Mesendoderm (in vitro differentiated cells): ENCODE data around the gene SLC12A4.
"Not testable (repeated sequence)": the region's sequence is repeated elsewhere in the genome, so short reads cannot be mapped to it uniquely, and the experiment has no call there.

ENCODE experiments used
- DNase-seq: peaks from one replicate; pipeline ENCODE4 v3.0.0; 2013
- H2AK5ac ChIP-seq: 2 replicates; pipeline ENCODE4 v1.6.1; 2013; ENCODE audit warnings: low read length, inconsistent platforms
- H2BK120ac ChIP-seq: 2 replicates; pipeline ENCODE4 v1.6.1; 2013; ENCODE audit warnings: low read depth, mild to moderate bottlenecking, low read length, moderate library complexity, mixed read lengths
- H2BK15ac ChIP-seq: replicated peaks from 2 replicates; pipeline ENCODE4 v1.6.1; 2013; ENCODE audit warnings: low read depth, mild to moderate bottlenecking, moderate library complexity
- H2BK5ac ChIP-seq: 2 replicates; pipeline ENCODE4 v1.6.1; 2013; ENCODE audit warnings: low read length, inconsistent platforms
- H3K18ac ChIP-seq: 2 replicates; pipeline ENCODE4 v1.6.1; 2013; ENCODE audit warnings: mild to moderate bottlenecking, low read length, mixed read lengths
- H3K23ac ChIP-seq: one replicate; pipeline ENCODE4 v1.6.1; 2013; ENCODE audit warnings: low read length
- H3K27ac ChIP-seq: 2 replicates; pipeline ENCODE4 v1.5.1; 2013; ENCODE audit warnings: low read depth, mild to moderate bottlenecking, inconsistent platforms, low read length, moderate library complexity
- H3K27me3 ChIP-seq: 2 replicates; pipeline ENCODE4 v1.6.1; 2013; ENCODE audit warnings: low read length, control low read depth, mild to moderate bottlenecking, inconsistent platforms; ENCODE audit not compliant: insufficient read depth, poor library complexity
- H3K36me3 ChIP-seq: 2 replicates; pipeline ENCODE4 v1.6.1; 2013; ENCODE audit warnings: low read length, inconsistent platforms; ENCODE audit not compliant: control insufficient read depth, insufficient read depth
- H3K4ac ChIP-seq: one replicate; pipeline ENCODE4 v1.6.1; 2013; ENCODE audit warnings: low read depth, mild to moderate bottlenecking, low read length, moderate library complexity
- H3K4me1 ChIP-seq: 2 replicates; pipeline ENCODE4 v1.6.1; 2013; ENCODE audit warnings: low read depth, low read length, inconsistent platforms; ENCODE audit not compliant: control insufficient read depth
- H3K4me2 ChIP-seq: 2 replicates; pipeline ENCODE4 v1.6.1; 2013; ENCODE audit warnings: low read length
- H3K4me3 ChIP-seq: 2 replicates; pipeline ENCODE4 v1.5.1; 2013; ENCODE audit warnings: mild to moderate bottlenecking, low read length
- H3K56ac ChIP-seq: one replicate; pipeline ENCODE4 v1.6.1; 2013; ENCODE audit warnings: low read length
- H3K79me1 ChIP-seq: 2 replicates; pipeline ENCODE4 v1.6.1; 2013; ENCODE audit warnings: low read length, inconsistent platforms
- H3K79me2 ChIP-seq: 2 replicates; pipeline ENCODE4 v1.6.1; 2013; ENCODE audit warnings: mild to moderate bottlenecking, low read length; ENCODE audit not compliant: control insufficient read depth, insufficient read depth
- H3K9ac ChIP-seq: 2 replicates; pipeline ENCODE4 v1.6.1; 2013; ENCODE audit warnings: low read length, inconsistent platforms
- H4K5ac ChIP-seq: one replicate; pipeline ENCODE4 v1.6.1; 2013; ENCODE audit warnings: low read length
- H4K8ac ChIP-seq: one replicate; pipeline ENCODE4 v1.6.1; 2013; ENCODE audit warnings: low read depth, mild to moderate bottlenecking, control low read depth, low read length, moderate library complexity
- WGBS: extraction: QIAGEN DNeasy Blood & Tissue Kit; methylation state at CpG from one replicate; pipeline ENCODE4 v1.1.7; 2013; ENCODE audit warnings: low lambda C conversion rate, missing lambda C conversion rate; ENCODE audit not compliant: insufficient coverage; ENCODE audit errors: extremely low coverage; 5-methylcytosine and 5-hydroxymethylcytosine counted together

The SLC12A4 gene

DNA sequence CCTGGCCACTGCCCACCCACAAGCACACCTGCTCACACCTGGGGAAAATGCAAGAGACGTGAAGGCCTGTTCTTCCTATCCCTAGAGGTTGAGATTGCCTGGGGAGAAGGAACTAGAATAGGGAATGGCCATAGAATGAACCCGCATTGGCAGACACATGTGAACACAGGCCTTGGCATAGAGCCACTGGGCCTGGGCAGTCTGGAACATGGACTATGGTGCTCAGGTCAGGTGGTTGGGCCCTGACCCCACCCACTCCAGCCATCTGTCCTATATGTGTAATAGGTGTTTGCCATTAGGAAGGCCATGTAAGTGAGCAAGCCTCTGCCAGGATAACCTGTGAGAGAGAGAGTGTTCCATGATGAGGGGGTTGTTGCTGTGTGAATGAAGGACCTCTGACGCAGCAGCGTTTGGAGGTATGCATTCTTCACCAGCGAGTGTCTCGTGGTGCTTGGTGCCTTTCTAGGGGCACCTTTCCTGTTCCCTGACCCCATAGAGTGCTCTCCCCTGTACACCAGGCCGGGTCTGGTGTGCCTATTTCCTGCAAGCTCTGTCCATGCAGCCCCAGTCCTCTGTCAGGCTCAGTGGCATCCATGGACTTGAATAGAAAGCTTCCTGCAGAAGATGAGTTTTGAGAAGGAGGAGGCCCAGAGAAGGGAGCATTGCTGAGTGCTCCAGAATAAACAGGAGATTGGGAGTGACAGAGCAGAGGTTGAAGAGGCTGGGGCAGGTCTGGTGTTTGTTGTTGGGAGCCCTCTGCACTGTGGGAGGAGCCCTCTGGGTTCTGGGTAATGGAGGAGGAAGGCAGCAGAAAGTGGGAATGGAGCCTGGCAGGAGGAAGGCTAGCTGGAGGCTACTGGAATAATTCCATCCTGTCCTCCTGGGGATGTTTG, 52.4 kb downstream of the SLC12A4 start:
- Histone ChIP-seq H3K27ac (peak overlapping the region; percentile 72), H3K56ac (peak overlapping the region; percentile 59), H4K5ac (no peak overlapping the region), H3K79me1 (peaks cover 17% of the 10 kb centered on the region), H3K4ac (peak overlapping the region; percentile 6), H4K8ac (no peak overlapping the region), H3K79me2 (peaks cover 7% of the 10 kb centered on the region), H3K27me3 (no peaks in the 10 kb centered on the region), H2BK5ac (peak overlapping the region; percentile 88), H3K4me3 (no peak overlapping the region), H3K36me3 (no peaks in the 10 kb centered on the region), H3K9ac (peak overlapping the region; percentile 10), H2BK120ac (peak overlapping the region; percentile 9), H3K23ac (peak overlapping the region; percentile 16), H2AK5ac (peak overlapping the region; percentile 90), H3K18ac (peak overlapping the region; percentile 22), H3K4me2 (no peak overlapping the region), H3K4me1 (peaks cover 21% of the 10 kb centered on the region), H2BK15ac (no peak overlapping the region)
- peak; percentile 27 for DNase-seq
- no CpG with 5 or more reads among the region's 7 CpGs for WGBS

DNA sequence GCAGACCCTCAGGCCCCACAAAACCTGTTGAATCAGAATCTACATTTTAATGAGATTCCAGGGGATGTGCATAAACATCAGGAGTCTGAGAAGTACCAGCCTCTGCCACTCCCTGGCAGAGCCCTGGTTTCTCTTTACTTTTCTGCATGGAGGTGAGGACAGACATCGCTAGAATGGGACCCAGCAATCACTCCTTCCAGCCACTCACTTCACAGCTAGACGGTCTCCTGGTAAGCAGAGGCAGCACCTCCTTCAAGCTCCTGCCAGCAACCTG, 53.0 kb downstream of the SLC12A4 start:
- H3K4ac ChIP-seq, H4K5ac ChIP-seq, H2BK120ac ChIP-seq, H3K79me2 ChIP-seq, H2BK15ac ChIP-seq, H4K8ac ChIP-seq, H3K4me3 ChIP-seq, H2AK5ac ChIP-seq, H3K18ac ChIP-seq, H3K23ac ChIP-seq, H3K4me2 ChIP-seq, DNase-seq, H3K36me3 ChIP-seq, H3K27me3 ChIP-seq, H3K9ac ChIP-seq: not testable (repeated sequence)
- Histone ChIP-seq H2BK5ac (peak overlapping the region; percentile 88), H3K79me1 (peaks cover 15% of the 10 kb centered on the region), H3K4me1 (peaks cover 21% of the 10 kb centered on the region), H3K27ac (peak overlapping the region; percentile 72), H3K56ac (peak overlapping the region; percentile 59)
- no CpG with 5 or more reads among the region's 2 CpGs for WGBS

DNA sequence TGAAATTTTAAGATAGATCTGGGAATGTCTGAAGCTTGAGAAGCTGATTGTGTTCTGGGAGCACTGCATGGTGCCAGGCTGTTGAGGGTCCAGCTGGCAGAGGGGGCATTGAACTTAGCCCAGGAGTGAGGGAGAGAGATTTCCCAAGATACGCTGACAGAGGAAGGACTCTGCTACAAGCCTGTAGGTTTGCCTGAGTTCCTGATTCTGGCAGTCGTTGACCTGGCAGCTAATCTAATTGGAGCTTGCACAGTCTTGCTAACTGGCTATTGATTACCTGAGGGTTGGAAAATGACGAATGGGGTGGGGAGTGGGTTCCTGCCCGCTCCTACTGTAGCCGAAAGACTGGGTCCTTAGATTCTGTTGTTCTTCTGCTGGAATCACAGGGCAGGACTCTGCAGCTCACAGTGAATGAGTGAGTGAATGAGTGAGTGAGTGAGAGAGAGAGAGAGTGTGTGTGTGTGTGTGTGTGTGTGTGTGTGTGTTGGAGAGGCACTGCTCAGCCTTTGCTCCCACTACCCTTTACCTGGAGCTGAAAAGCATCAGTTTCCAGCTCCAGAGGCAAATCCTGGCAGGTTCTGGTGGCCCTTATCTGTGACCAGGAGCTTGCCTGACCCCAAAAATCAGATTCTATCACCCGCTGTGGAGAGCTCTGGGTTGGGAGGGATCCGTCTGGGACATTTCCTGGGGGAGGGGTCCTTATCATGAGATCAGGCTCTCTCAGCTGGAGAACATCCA, 53.5 kb downstream of the SLC12A4 start:
- Histone ChIP-seq H3K4me3 (no peak overlapping the region), H3K18ac (peak overlapping the region; percentile 12), H3K56ac (peak overlapping the region; percentile 88), H2BK120ac (peak overlapping the region; percentile 8), H3K23ac (peak overlapping the region; percentile 59), H2AK5ac (peak overlapping the region; percentile 100), H3K4ac (peak overlapping the region; percentile 84), H3K27me3 (no peaks in the 10 kb centered on the region), H3K79me2 (peaks cover 5% of the 10 kb centered on the region), H3K36me3 (no peaks in the 10 kb centered on the region), H2BK15ac (no peak overlapping the region), H4K8ac (no peak overlapping the region), H3K79me1 (peaks cover 14% of the 10 kb centered on the region), H3K27ac (peak overlapping the region; percentile 84), H2BK5ac (peak overlapping the region; percentile 99), H4K5ac (peak overlapping the region; percentile 85), H3K4me1 (peaks cover 21% of the 10 kb centered on the region), H3K9ac (peak overlapping the region; percentile 52), H3K4me2 (peak overlapping the region; percentile 6)
- DNase-seq, result peak; percentile 94
- no CpG with 5 or more reads among the region's 7 CpGs for WGBS

DNA sequence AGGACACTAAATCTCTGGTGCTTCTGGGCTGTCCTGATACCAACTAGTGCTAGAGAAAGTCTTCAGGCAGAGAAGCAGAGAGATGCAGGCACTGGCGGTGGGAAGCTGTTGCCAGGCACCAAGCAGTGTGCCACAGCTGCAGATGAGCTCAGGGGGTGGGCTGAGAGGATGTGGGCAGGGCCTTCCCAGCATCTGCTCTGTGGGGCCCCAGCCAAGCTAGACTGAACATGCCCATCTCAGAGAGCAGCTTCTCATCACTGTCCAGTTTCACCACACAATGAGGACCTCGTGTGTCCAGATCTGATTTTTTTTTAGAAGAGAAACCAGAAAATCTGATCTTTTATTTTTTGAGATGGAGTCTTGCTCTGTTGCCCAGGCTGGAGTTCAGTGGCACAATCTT, 58.3 kb downstream of the SLC12A4 start:
- no peak overlapping the region for H2BK15ac ChIP-seq
- no peaks in the 10 kb centered on the region for H3K27me3 ChIP-seq
- WGBS, result no CpG with 5 or more reads among the region's 2 CpGs
- no peak overlapping the region for H3K56ac ChIP-seq
- no peak overlapping the region for H3K4ac ChIP-seq
- no peak overlapping the region for H2BK120ac ChIP-seq
- no peak overlapping the region for H4K8ac ChIP-seq
- no peak overlapping the region for H3K23ac ChIP-seq
- H3K36me3 ChIP-seq, result peaks cover 5% of the 10 kb centered on the region
- no peak overlapping the region for H3K18ac ChIP-seq
- no peak overlapping the region for H4K5ac ChIP-seq
- H3K27ac ChIP-seq, result no peak overlapping the region
- H2BK5ac ChIP-seq, result no peak overlapping the region
- H2AK5ac ChIP-seq, result no peak overlapping the region
- peaks cover 2% of the 10 kb centered on the region for H3K79me1 ChIP-seq
- H3K79me2 ChIP-seq, result no peaks in the 10 kb centered on the region
- H3K9ac ChIP-seq, result no peak overlapping the region
- peaks cover 6% of the 10 kb centered on the region for H3K4me1 ChIP-seq
- H3K4me2 ChIP-seq, result no peak overlapping the region
- no peak for DNase-seq
- no peak overlapping the region for H3K4me3 ChIP-seq

DNA sequence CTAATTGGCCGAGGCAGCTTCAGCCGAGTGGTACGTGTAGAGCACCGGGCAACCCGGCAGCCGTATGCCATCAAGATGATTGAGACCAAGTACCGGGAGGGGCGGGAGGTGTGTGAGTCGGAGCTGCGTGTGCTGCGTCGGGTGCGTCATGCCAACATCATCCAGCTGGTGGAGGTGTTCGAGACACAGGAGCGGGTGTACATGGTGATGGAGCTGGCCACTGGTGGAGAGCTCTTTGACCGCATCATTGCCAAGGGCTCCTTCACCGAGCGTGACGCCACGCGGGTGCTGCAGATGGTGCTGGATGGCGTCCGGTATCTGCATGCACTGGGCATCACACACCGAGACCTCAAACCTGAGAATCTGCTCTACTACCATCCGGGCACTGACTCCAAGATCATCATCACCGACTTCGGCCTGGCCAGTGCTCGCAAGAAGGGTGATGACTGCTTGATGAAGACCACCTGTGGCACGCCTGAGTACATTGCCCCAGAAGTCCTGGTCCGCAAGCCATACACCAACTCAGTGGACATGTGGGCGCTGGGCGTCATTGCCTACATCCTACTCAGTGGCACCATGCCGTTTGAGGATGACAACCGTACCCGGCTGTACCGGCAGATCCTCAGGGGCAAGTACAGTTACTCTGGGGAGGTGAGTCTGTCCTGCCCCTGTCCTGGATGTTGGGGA, 59.2 kb downstream of the SLC12A4 start:
- Histone ChIP-seq H3K79me2 (no peaks in the 10 kb centered on the region), H3K27ac (no peak overlapping the region), H3K4ac (no peak overlapping the region), H4K5ac (no peak overlapping the region), H3K36me3 (peaks cover 5% of the 10 kb centered on the region), H2BK5ac (no peak overlapping the region), H4K8ac (no peak overlapping the region), H2BK15ac (no peak overlapping the region), H3K56ac (no peak overlapping the region), H3K23ac (no peak overlapping the region), H3K4me3 (no peak overlapping the region), H3K4me2 (no peak overlapping the region), H3K18ac (no peak overlapping the region), H3K4me1 (no peaks in the 10 kb centered on the region), H3K27me3 (no peaks in the 10 kb centered on the region), H2BK120ac (no peak overlapping the region), H2AK5ac (no peak overlapping the region), H3K9ac (no peak overlapping the region), H3K79me1 (peaks cover 2% of the 10 kb centered on the region)
- no peak for DNase-seq
- WGBS, result no CpG with 5 or more reads among the region's 36 CpGs
